Mesangial cell (primary cell): ENCODE results near the gene TGFBRAP1. TPM values are rescaled to one million over a fixed set of nuclear protein-coding genes. Genes with fewer than 3 reads are reported as not detected.

ENCODE experiments used
- total RNA-seq: library from RNA; depleted of rRNA; stranded (reverse); fragments of >200 nt; gene quantifications from 2 replicates; pipeline ENCODE4 v1.2.3, GENCODE V29; 2015

Gene TGFBRAP1
- total RNA-seq = 18.6 and 30.7 TPM in 2 replicates

GRCh38 chr2:105329561-105330495 is at the start of gene TGFBRAP1:
TSS of gene TGFBRAP1 (minus strand) at chr2:105329735. CDS start at chr2:105308301, 21,434 bp downstream.

GRCh38 chr2:105337122-105338019 is 7.8 kb upstream of the TGFBRAP1 start, which contains the start of gene C2orf49:
TSS of gene C2orf49 (plus strand) at chr2:105337540. CDS start at chr2:105337588, 48 bp downstream.

GRCh38 chr2:105241443-105241842 is 88.1 kb downstream of the TGFBRAP1 start, which contains the start of gene GPR45:
TSS of gene GPR45 (plus strand) at chr2:105241743. CDS start at chr2:105241859, 116 bp downstream.

Other genes with a start within 250 kb of the TGFBRAP1 start
- gene GPR45, start 88.0 kb downstream of the TGFBRAP1 start, total RNA-seq = 0.16 and 0.25 TPM in 2 replicates
- gene C2orf49, start 7.8 kb upstream of the TGFBRAP1 start, total RNA-seq = 4.7 and 5.2 TPM in 2 replicates
- gene FHL2, start 69.3 kb upstream of the TGFBRAP1 start, total RNA-seq = 398 and 410 TPM in 2 replicates